KMS-11 (cell line): ENCODE results near the gene KLF7.
"Not testable (repeated sequence)": the region's sequence is repeated elsewhere in the genome, so short reads cannot be mapped to it uniquely, and the experiment has no call there.

Experiments used
- H2AFZ ChIP-seq: fragments of 200-600 bp; sonication (generic); 2 replicates; pipeline ENCODE4 v1.6.1; 2016; ENCODE audit warnings: antibody characterized with exemption, mixed run types, low read depth
- H3K27ac ChIP-seq: fragments of 200-600 bp; sonication (generic); 2 replicates; pipeline ENCODE4 v1.6.1; 2016; ENCODE audit warnings: mild to moderate bottlenecking, mixed run types
- H3K27me3 ChIP-seq: fragments of 200-600 bp; sonication (generic); 2 replicates; pipeline ENCODE4 v1.6.1; 2017; ENCODE audit warnings: mild to moderate bottlenecking, low read depth, mixed run types, moderate library complexity; ENCODE audit not compliant: insufficient read depth
- H3K36me3 ChIP-seq: fragments of 200-600 bp; sonication (generic); 2 replicates; pipeline ENCODE4 v1.6.1; 2017; ENCODE audit warnings: mild to moderate bottlenecking, mixed run types; ENCODE audit not compliant: insufficient read depth
- H3K4me1 ChIP-seq: fragments of 200-600 bp; sonication (generic); 2 replicates; pipeline ENCODE4 v1.6.1; 2016; ENCODE audit warnings: mild to moderate bottlenecking, low read depth, mixed run types; ENCODE audit not compliant: poor library complexity, severe bottlenecking
- H3K4me2 ChIP-seq: fragments of 200-600 bp; sonication (generic); 2 replicates; pipeline ENCODE4 v1.7.0; 2016; ENCODE audit warnings: mild to moderate bottlenecking, mixed run types
- H3K4me3 ChIP-seq: fragments of 200-600 bp; sonication (generic); IDR thresholded peaks from 2 replicates; pipeline ENCODE4 v1.6.1; 2017; ENCODE audit warnings: low read depth, low read length, mixed read lengths; ENCODE audit not compliant: insufficient read depth
- H3K79me2 ChIP-seq: fragments of 200-600 bp; sonication (generic); 2 replicates; pipeline ENCODE4 v1.6.1; 2016; ENCODE audit warnings: low read depth, mixed run types; ENCODE audit not compliant: insufficient read depth
- H3K9ac ChIP-seq: fragments of 200-600 bp; sonication (generic); 2 replicates; pipeline ENCODE4 v1.6.1; 2016; ENCODE audit warnings: mild to moderate bottlenecking, mixed run types
- H4K20me1 ChIP-seq: fragments of 200-600 bp; sonication (generic); 2 replicates; pipeline ENCODE4 v1.6.1; 2016; ENCODE audit warnings: mild to moderate bottlenecking, mixed run types; ENCODE audit not compliant: insufficient read depth
- CTCF ChIP-seq: fragments of 200-600 bp; sonication (generic); conservative IDR thresholded peaks from 2 replicates; pipeline ENCODE4 v1.6.1; 2017; ENCODE audit warnings: low read depth, mild to moderate bottlenecking, antibody characterized with exemption, low read length, moderate library complexity, mixed read lengths

KLF7 gene

GRCh38 chr2:207040696-207041095 lies 125.1 kb downstream of the KLF7 start:
- H3K27ac ChIP-seq, result no peak overlapping the region
- H3K4me1 ChIP-seq, result no peaks in the 10 kb centered on the region
- no peak overlapping the region for H3K9ac ChIP-seq
- H3K36me3 ChIP-seq, result no peaks in the 10 kb centered on the region
- no peaks in the 10 kb centered on the region for H3K79me2 ChIP-seq
- no peak overlapping the region for H2AFZ ChIP-seq
- H3K27me3 ChIP-seq, result no peaks in the 10 kb centered on the region
- TF ChIP-seq CTCF, result no peak
- no peak overlapping the region for H3K4me2 ChIP-seq
- no peak overlapping the region for H3K4me3 ChIP-seq
- no peaks in the 10 kb centered on the region for H4K20me1 ChIP-seq

- H3K36me3 ChIP-seq, result no peaks in the 10 kb centered on the region
- H3K27ac ChIP-seq, result no peak overlapping the region
- no peaks in the 10 kb centered on the region for H4K20me1 ChIP-seq
- H3K9ac ChIP-seq, result no peak overlapping the region
- H3K4me1 ChIP-seq, result no peaks in the 10 kb centered on the region
- no peak overlapping the region for H2AFZ ChIP-seq
- no peaks in the 10 kb centered on the region for H3K79me2 ChIP-seq
- no peak for TF ChIP-seq CTCF
- H3K4me3 ChIP-seq, result no peak overlapping the region
- no peak overlapping the region for H3K4me2 ChIP-seq
- no peaks in the 10 kb centered on the region for H3K27me3 ChIP-seq
Observed at GRCh38 chr2:207039225-207039624, 126.5 kb downstream of the KLF7 start.

- Histone ChIP-seq H4K20me1 (no peaks in the 10 kb centered on the region), H3K27ac (no peak overlapping the region), H2AFZ (no peak overlapping the region), H3K79me2 (no peaks in the 10 kb centered on the region), H3K4me1 (no peaks in the 10 kb centered on the region), H3K4me2 (no peak overlapping the region), H3K36me3 (no peaks in the 10 kb centered on the region), H3K27me3 (no peaks in the 10 kb centered on the region), H3K4me3 (no peak overlapping the region), H3K9ac (no peak overlapping the region)
- no peak for TF ChIP-seq CTCF
Observed at GRCh38 chr2:207038299-207038698, 127.4 kb downstream of the KLF7 start.

GRCh38 chr2:207037896-207038295 lies 127.9 kb downstream of the KLF7 start:
- H3K27me3 ChIP-seq, result no peaks in the 10 kb centered on the region
- no peaks in the 10 kb centered on the region for H3K36me3 ChIP-seq
- H3K4me1 ChIP-seq, result no peaks in the 10 kb centered on the region
- no peak overlapping the region for H3K9ac ChIP-seq
- H3K27ac ChIP-seq, result no peak overlapping the region
- TF ChIP-seq CTCF, result no peak
- no peak overlapping the region for H3K4me3 ChIP-seq
- no peaks in the 10 kb centered on the region for H3K79me2 ChIP-seq
- H2AFZ ChIP-seq, result no peak overlapping the region
- H4K20me1 ChIP-seq, result no peaks in the 10 kb centered on the region
- no peak overlapping the region for H3K4me2 ChIP-seq

GRCh38 chr2:207037023-207037422 lies 128.7 kb downstream of the KLF7 start:
- not testable (repeated sequence) for H3K27me3 ChIP-seq, H3K79me2 ChIP-seq, H4K20me1 ChIP-seq, H3K9ac ChIP-seq, H3K4me2 ChIP-seq, H3K27ac ChIP-seq, H3K4me1 ChIP-seq, H3K36me3 ChIP-seq, H2AFZ ChIP-seq, H3K4me3 ChIP-seq
